IMR-90 (cell line): Measurements from ENCODE around the gene EFEMP2. TPM values are rescaled to one million over a fixed set of nuclear protein-coding genes. Genes with fewer than 3 reads are reported as not detected.
A peak's percentile ranks its signal among the peaks of the same experiment; 100 is the strongest.

Experiments used
- ATAC-seq: fragments of 200-7000 bp; cut with Tn5 transposase; 2 replicates; pipeline ENCODE4 v1.9.1; 2020; ENCODE audit warnings: low read depth, mild to moderate bottlenecking, moderate library complexity
- BruUV-seq: library from RNA; stranded (reverse); fragments of 400-500 nt; replicated peaks from 2 replicates; lab custom pipeline; 2021; lab: Mats Ljungman, UMichigan
- CTCF ChIA-PET: fragments of 300-600 bp; formaldehyde crosslinking; extraction: SDS; loops from one replicate; lab custom pipeline; 2021; ENCODE audit warnings: antibody characterized with exemption; lab: Yijun Ruan, JAX
- POLR2A ChIA-PET: fragments of 300-600 bp; sonication (Branson Sonifier 250); formaldehyde crosslinking; loops from one replicate; lab custom pipeline; 2022; ENCODE audit warnings: antibody characterized with exemption; ENCODE audit not compliant: unreplicated experiment; lab: Charles Lee
- DNase-seq: peaks from one replicate; pipeline ENCODE4 v3.0.0; 2013
- H2AFZ ChIP-seq: replicated peaks from 2 replicates; pipeline ENCODE3; 2013; ENCODE audit warnings: low read length, mild to moderate bottlenecking; ENCODE audit not compliant: poor library complexity
- H2AK5ac ChIP-seq: 2 replicates; pipeline ENCODE4 v1.6.1; 2013; ENCODE audit warnings: low read depth, low read length, inconsistent platforms
- H2AK9ac ChIP-seq: replicated peaks from 2 replicates; pipeline ENCODE3; 2013; ENCODE audit warnings: mild to moderate bottlenecking, low read depth, low read length, moderate library complexity; ENCODE audit not compliant: poor library complexity
- H2BK120ac ChIP-seq: 2 replicates; pipeline ENCODE4 v1.6.1; 2013; ENCODE audit warnings: low read depth, low read length, inconsistent platforms
- H2BK15ac ChIP-seq: 3 replicates; pipeline ENCODE4 v1.6.1; 2013; ENCODE audit warnings: low read depth, low read length, inconsistent platforms
- H2BK20ac ChIP-seq: 2 replicates; pipeline ENCODE4 v1.6.1; 2013; ENCODE audit warnings: low read depth, mild to moderate bottlenecking, inconsistent platforms, low read length, moderate library complexity
- H2BK5ac ChIP-seq: 2 replicates; pipeline ENCODE4 v1.6.1; 2013; ENCODE audit warnings: mild to moderate bottlenecking, low read depth, low read length, inconsistent platforms; ENCODE audit not compliant: poor library complexity, severe bottlenecking
- H3K14ac ChIP-seq: replicated peaks from 2 replicates; pipeline ENCODE4 v1.6.1; 2013; ENCODE audit warnings: low read depth, low read length, inconsistent platforms
- H3K18ac ChIP-seq: 2 replicates; pipeline ENCODE4 v1.6.1; 2013; ENCODE audit warnings: low read depth, low read length, control low read depth
- H3K23ac ChIP-seq: 2 replicates; pipeline ENCODE4 v1.6.1; 2013; ENCODE audit warnings: low read depth, low read length, inconsistent platforms
- H3K27ac ChIP-seq: 2 replicates; pipeline ENCODE4 v1.5.1; 2013; ENCODE audit warnings: mild to moderate bottlenecking, control low read depth, low read length; ENCODE audit not compliant: insufficient read depth
- H3K27me3 ChIP-seq: 2 replicates; pipeline ENCODE4 v1.6.1; 2013; ENCODE audit warnings: low read length; ENCODE audit not compliant: control insufficient read depth, insufficient read depth
- H3K36me3 ChIP-seq: 2 replicates; pipeline ENCODE4 v1.6.1; 2013; ENCODE audit warnings: low read length, mixed read lengths; ENCODE audit not compliant: control insufficient read depth, insufficient read depth
- H3K4ac ChIP-seq: 2 replicates; pipeline ENCODE4 v1.6.1; 2013; ENCODE audit warnings: low read depth, low read length, inconsistent platforms
- H3K4me1 ChIP-seq: 2 replicates; pipeline ENCODE4 v1.6.1; 2013; ENCODE audit warnings: low read length, mixed read lengths; ENCODE audit not compliant: control insufficient read depth, insufficient read depth
- H3K4me2 ChIP-seq: 2 replicates; pipeline ENCODE4 v1.6.1; 2013; ENCODE audit warnings: low read depth, mild to moderate bottlenecking, control low read depth, low read length, moderate library complexity
- H3K4me3 ChIP-seq: 2 replicates; pipeline ENCODE4 v1.5.1; 2013; ENCODE audit warnings: low read depth, mild to moderate bottlenecking, control low read depth, low read length, moderate library complexity; ENCODE audit not compliant: insufficient read depth
- H3K56ac ChIP-seq: 2 replicates; pipeline ENCODE4 v1.6.1; 2013; ENCODE audit warnings: low read length, inconsistent platforms; ENCODE audit not compliant: insufficient read depth; ENCODE audit errors: extremely low read depth
- H3K79me1 ChIP-seq, 2 experiments: 2 replicates each; pipeline ENCODE4 v1.6.1; 2013; ENCODE audit warnings: low read length in 2 of 2, inconsistent platforms in 1 of 2, low read depth in 1 of 2
- H3K9ac ChIP-seq: 2 replicates; pipeline ENCODE4 v1.6.1; 2013; ENCODE audit warnings: low read depth, low read length, control low read depth
- H3K9me1 ChIP-seq: 2 replicates; pipeline ENCODE4 v1.6.1; 2013; ENCODE audit warnings: low read length, inconsistent platforms; ENCODE audit not compliant: insufficient read depth
- H3K9me3 ChIP-seq: 2 replicates; pipeline ENCODE4 v1.6.1; 2013; ENCODE audit warnings: low read length; ENCODE audit not compliant: control insufficient read depth, insufficient read depth
- H4K20me1 ChIP-seq: 2 replicates; pipeline ENCODE4 v1.6.1; 2013; ENCODE audit warnings: low read length, inconsistent platforms; ENCODE audit not compliant: insufficient read depth
- H4K5ac ChIP-seq: 2 replicates; pipeline ENCODE4 v1.6.1; 2013; ENCODE audit warnings: mild to moderate bottlenecking, low read depth, low read length, control low read depth
- H4K8ac ChIP-seq, 2 experiments: 2 replicates each; pipeline ENCODE4 v1.6.1; 2013; ENCODE audit warnings: low read depth in 2 of 2, low read length in 2 of 2, control low read depth in 1 of 2, inconsistent platforms in 1 of 2
- H4K91ac ChIP-seq: 2 replicates; pipeline ENCODE4 v1.6.1; 2013; ENCODE audit warnings: low read depth, low read length, inconsistent platforms; ENCODE audit not compliant: insufficient read depth
- CEBPB ChIP-seq: IDR thresholded peaks from 2 replicates; pipeline ENCODE4 v1.6.1; 2012; ENCODE audit warnings: low read depth, low read length, improper control_type of control experiment
- CHD1 ChIP-seq: IDR thresholded peaks from 2 replicates; pipeline ENCODE4 v1.6.1; 2012; ENCODE audit warnings: low read depth, low read length, improper control_type of control experiment
- MAFK ChIP-seq: IDR thresholded peaks from 2 replicates; pipeline ENCODE4 v1.6.1; 2012; ENCODE audit warnings: low read depth, low read length, improper control_type of control experiment
- MAZ ChIP-seq: IDR thresholded peaks from 2 replicates; pipeline ENCODE4 v1.6.1; 2012; ENCODE audit warnings: low read depth, mild to moderate bottlenecking, low read length, improper control_type of control experiment, moderate library complexity, borderline replicate concordance
- MXI1 ChIP-seq: IDR thresholded peaks from 2 replicates; pipeline ENCODE4 v1.6.1; 2012; ENCODE audit warnings: low read depth, mild to moderate bottlenecking, low read length, moderate library complexity, borderline replicate concordance
- NFE2L2 ChIP-seq: fragments of 150-350 bp; IDR thresholded peaks from 2 replicates; pipeline ENCODE4 v1.6.1; 2016; ENCODE audit warnings: low read depth, mild to moderate bottlenecking, low read length
- POLR2A ChIP-seq: IDR thresholded peaks from 2 replicates; pipeline ENCODE4 v1.6.1; 2012; ENCODE audit warnings: mild to moderate bottlenecking, low read depth, low read length
- RAD21 ChIP-seq: IDR thresholded peaks from 2 replicates; pipeline ENCODE4 v1.6.1; 2012; ENCODE audit warnings: low read length, improper control_type of control experiment
- RFX5 ChIP-seq: IDR thresholded peaks from 2 replicates; pipeline ENCODE4 v1.8.0; 2012; ENCODE audit warnings: low read depth, mild to moderate bottlenecking, low read length, moderate library complexity
- SMC3 ChIP-seq: fragments of 150-350 bp; IDR thresholded peaks from 2 replicates; pipeline ENCODE4 v1.6.1; 2016; ENCODE audit warnings: low read depth, mild to moderate bottlenecking, antibody characterized with exemption, low read length, moderate library complexity
- WGBS, 2 experiments: methylation state at CpG; one replicate each; pipeline versions ENCODE4 v1.1.5 to v1.1.7; 2013; ENCODE audit warnings: missing lambda C conversion rate in 2 of 2; ENCODE audit not compliant: insufficient read length in 1 of 2; ENCODE audit errors: extremely low coverage in 2 of 2; 5-methylcytosine and 5-hydroxymethylcytosine counted together
- dilution Hi-C: fragments of 300-500 bp; cut with HindIII; formaldehyde crosslinking; loops from one replicate; pipeline ENCODE4 v1.14.3; 2018; ENCODE audit warnings: low sequenced_read_pairs; ENCODE audit not compliant: unreplicated experiment
- in situ Hi-C: fragments of 300-500 bp; cut with MboI; formaldehyde crosslinking; loops from 3 replicates; pipeline ENCODE4 v1.14.3; 2019; ENCODE audit warnings: low sequenced_read_pairs, inconsistent platforms, mixed read lengths
- intact Hi-C: fragments of 100-400 bp; cut with micrococcal nuclease; formaldehyde crosslinking; loops from 2 replicates; pipeline ENCODE4 v1.10.0; 2022
- polyA plus RNA-seq, 3 experiments: library from polyadenylated mRNA; depleted of rRNA; stranded (reverse); fragments of >200 nt; gene quantifications; 2 replicates each; pipeline ENCODE4 v1.2.3, GENCODE V29; 2012; ENCODE audit warnings: low replicate concordance in 1 of 3
- total RNA-seq: library from RNA; depleted of rRNA; stranded (reverse); fragments of >200 nt; gene quantifications from 2 replicates; pipeline ENCODE4 v1.2.3, GENCODE V29; 2012
- TF ChIP-seq, protein P1 (sequence below): fragments of 150-350 bp; IDR thresholded peaks from 2 replicates; pipeline ENCODE4 v1.6.1; 2017; ENCODE audit warnings: mild to moderate bottlenecking, antibody characterized with exemption, low read length, low read depth
- TF ChIP-seq, protein P2 (sequence below): fragments of 150-350 bp; IDR thresholded peaks from 2 replicates; pipeline ENCODE4 v1.6.1; 2016; ENCODE audit warnings: low read depth, mild to moderate bottlenecking, low read length, moderate library complexity, borderline replicate concordance
- TF ChIP-seq, protein P3 (sequence below): conservative IDR thresholded peaks from 2 replicates; pipeline ENCODE4 v1.5.1; 2012; ENCODE audit warnings: mild to moderate bottlenecking, low read depth, low read length, improper control_type of control experiment

Gene EFEMP2
- total and polyA plus RNA-seq, 2 of the 4 experiments (the other 2 are of a cell fraction), result 62.7 to 431 TPM

DNA sequence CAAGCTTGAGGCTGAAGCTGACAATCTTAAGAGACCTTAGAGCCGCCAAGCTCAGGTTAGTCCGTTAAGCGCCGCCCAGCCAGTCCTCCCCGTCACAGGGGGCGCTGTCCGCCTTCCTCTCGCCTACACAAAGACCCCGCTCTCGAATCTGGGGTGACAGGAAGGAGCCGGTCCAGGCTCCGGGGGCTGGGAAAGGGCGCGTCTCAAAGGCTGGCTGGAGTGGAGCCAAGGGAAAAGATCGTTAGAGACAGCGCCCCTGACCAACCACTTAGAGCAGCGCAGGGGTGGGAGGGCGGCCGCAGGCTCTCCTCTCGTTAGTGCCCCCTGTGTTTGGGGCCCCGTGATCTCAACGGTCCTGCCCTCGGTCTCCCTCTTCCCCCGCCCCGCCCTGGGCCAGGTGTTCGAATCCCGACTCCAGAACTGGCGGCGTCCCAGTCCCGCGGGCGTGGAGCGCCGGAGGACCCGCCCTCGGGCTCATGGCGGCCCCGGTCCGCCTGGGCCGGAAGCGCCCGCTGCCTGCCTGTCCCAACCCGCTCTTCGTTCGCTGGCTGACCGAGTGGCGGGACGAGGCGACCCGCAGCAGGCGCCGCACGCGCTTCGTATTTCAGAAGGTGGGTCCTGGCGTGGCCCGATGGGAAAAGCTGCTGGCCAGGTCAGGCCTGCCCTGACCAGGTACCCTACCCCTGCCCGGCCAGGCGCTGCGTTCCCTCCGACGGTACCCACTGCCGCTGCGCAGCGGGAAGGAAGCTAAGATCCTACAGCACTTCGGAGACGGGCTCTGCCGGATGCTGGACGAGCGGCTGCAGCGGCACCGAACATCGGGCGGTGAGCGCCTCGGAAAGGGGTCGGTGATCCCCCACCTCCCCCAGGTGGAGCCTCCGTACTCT is 12.1 kb downstream of the EFEMP2 start, which contains the start of gene MUS81:
TSS of gene MUS81 (plus strand) at position 156 of the 887 bp plus-strand sequence. CDS start at position 477, 321 bp downstream.
- Histone ChIP-seq H2BK5ac (peak within 1 kb of the TSS; percentile 90), H3K9me1 (peaks cover 12% of the 10 kb centered on the region), H3K79me1 (peaks cover 6 to 72% of the 10 kb centered on the region in 2 experiments; a peak in 3 of 4 replicates), H2AK5ac (peak within 1 kb of the TSS; percentile 97), H4K5ac (peak within 1 kb of the TSS; percentile 74), H4K20me1 (peaks cover 39% of the 10 kb centered on the region), H2BK120ac (peak within 1 kb of the TSS; percentile 93), H3K9me3 (no peaks in the 10 kb centered on the region), H3K4me1 (peaks cover 11% of the 10 kb centered on the region), H3K4me2 (peak within 1 kb of the TSS; percentile 89), H4K8ac (peak within 1 kb of the TSS; percentile 99), H3K56ac (peak within 1 kb of the TSS; percentile 99), H2BK15ac (peak within 1 kb of the TSS; percentile 93; the same call in 2 of the 3 replicates), H3K18ac (peak within 1 kb of the TSS; percentile 80), H3K9ac (peak within 1 kb of the TSS; percentile 96), H4K91ac (peak within 1 kb of the TSS; percentile 98), H2AK9ac (peak within 1 kb of the TSS; percentile 100), H3K14ac (peak within 1 kb of the TSS; percentile 99), H3K27me3 (no peaks in the 10 kb centered on the region), H3K23ac (peak within 1 kb of the TSS; percentile 98), H3K27ac (peak within 1 kb of the TSS; percentile 97), H3K4me3 (peak within 1 kb of the TSS; percentile 95), H2AFZ (peak within 1 kb of the TSS; percentile 93), H3K36me3 (peaks cover 52% of the 10 kb centered on the region), H3K4ac (peak within 1 kb of the TSS; percentile 99), H2BK20ac (peak within 1 kb of the TSS; percentile 67)
- DNase-seq, result peak; percentile 97
- ChIA-PET CTCF (interaction anchor here (0.6 to 2.4 kb wide), 9 partner anchors 9 to 194 kb away, joined by 3 to 14 read pairs (median 5); partner anchors contain the start of gene FIBP), POLR2A (interaction anchor here (0.6 to 1.3 kb wide), 6 partner anchors 10 to 30 kb away, joined by 3 to 7 read pairs (median 4); partner anchors contain the start of gene CCDC85B)
- intact Hi-C loops, result no loop called here
- peak; percentile 30 for ATAC-seq
- in situ Hi-C loops, result no loop called here
- dilution Hi-C loops, result no loop called here
- TSS peak; percentile 24 for BruUV-seq
- 0% methylated on average over 33 of the region's 78 CpGs; no CpG with 5 or more reads in 1 of the 2 experiments for WGBS, 2 experiments
- TF ChIP-seq CEBPB, result no peak
- TF ChIP-seq, protein P1, sequence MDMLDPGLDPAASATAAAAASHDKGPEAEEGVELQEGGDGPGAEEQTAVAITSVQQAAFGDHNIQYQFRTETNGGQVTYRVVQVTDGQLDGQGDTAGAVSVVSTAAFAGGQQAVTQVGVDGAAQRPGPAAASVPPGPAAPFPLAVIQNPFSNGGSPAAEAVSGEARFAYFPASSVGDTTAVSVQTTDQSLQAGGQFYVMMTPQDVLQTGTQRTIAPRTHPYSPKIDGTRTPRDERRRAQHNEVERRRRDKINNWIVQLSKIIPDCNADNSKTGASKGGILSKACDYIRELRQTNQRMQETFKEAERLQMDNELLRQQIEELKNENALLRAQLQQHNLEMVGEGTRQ, result no peak
- TF ChIP-seq MAFK, result no peak
- peak; percentile 18; the same call in 1 of the 2 replicates for TF ChIP-seq MXI1
- no peak for TF ChIP-seq NFE2L2
- no peak for TF ChIP-seq RFX5
- TF ChIP-seq POLR2A, result peak; percentile 62; the same call in 1 of the 2 replicates
- no peak for TF ChIP-seq CHD1
- TF ChIP-seq SMC3, result no peak
- TF ChIP-seq, protein P2, sequence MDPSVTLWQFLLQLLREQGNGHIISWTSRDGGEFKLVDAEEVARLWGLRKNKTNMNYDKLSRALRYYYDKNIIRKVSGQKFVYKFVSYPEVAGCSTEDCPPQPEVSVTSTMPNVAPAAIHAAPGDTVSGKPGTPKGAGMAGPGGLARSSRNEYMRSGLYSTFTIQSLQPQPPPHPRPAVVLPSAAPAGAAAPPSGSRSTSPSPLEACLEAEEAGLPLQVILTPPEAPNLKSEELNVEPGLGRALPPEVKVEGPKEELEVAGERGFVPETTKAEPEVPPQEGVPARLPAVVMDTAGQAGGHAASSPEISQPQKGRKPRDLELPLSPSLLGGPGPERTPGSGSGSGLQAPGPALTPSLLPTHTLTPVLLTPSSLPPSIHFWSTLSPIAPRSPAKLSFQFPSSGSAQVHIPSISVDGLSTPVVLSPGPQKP, result no peak
- peak; percentile 93 for TF ChIP-seq MAZ
- TF ChIP-seq RAD21, result no peak
- TF ChIP-seq, protein P3, sequence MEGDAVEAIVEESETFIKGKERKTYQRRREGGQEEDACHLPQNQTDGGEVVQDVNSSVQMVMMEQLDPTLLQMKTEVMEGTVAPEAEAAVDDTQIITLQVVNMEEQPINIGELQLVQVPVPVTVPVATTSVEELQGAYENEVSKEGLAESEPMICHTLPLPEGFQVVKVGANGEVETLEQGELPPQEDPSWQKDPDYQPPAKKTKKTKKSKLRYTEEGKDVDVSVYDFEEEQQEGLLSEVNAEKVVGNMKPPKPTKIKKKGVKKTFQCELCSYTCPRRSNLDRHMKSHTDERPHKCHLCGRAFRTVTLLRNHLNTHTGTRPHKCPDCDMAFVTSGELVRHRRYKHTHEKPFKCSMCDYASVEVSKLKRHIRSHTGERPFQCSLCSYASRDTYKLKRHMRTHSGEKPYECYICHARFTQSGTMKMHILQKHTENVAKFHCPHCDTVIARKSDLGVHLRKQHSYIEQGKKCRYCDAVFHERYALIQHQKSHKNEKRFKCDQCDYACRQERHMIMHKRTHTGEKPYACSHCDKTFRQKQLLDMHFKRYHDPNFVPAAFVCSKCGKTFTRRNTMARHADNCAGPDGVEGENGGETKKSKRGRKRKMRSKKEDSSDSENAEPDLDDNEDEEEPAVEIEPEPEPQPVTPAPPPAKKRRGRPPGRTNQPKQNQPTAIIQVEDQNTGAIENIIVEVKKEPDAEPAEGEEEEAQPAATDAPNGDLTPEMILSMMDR, result peak; percentile 91
